Subcutaneous abdominal adipose tissue (tissue), 5 donors: ENCODE results near the gene PPP6R2.

Experiments
- H3K27ac ChIP-seq: one replicate; pipeline ENCODE4 v1.7.0; 2013; ENCODE audit warnings: low read depth, mild to moderate bottlenecking, inconsistent platforms, low read length, moderate library complexity
- H3K27me3 ChIP-seq, 5 donors: one replicate each; pipeline ENCODE4 v1.7.0; 2013; ENCODE audit warnings: low read length in 5 of 5, inconsistent platforms in 1 of 5; ENCODE audit not compliant: control insufficient read depth in 5 of 5, insufficient read depth in 4 of 5
- H3K36me3 ChIP-seq, 5 donors: one replicate each; pipeline ENCODE4 v1.7.0; 2013; ENCODE audit warnings: low read length in 5 of 5; ENCODE audit not compliant: control insufficient read depth in 5 of 5, insufficient read depth in 5 of 5
- H3K4me1 ChIP-seq, 5 donors: one replicate each; pipeline ENCODE4 v1.7.0; 2013; ENCODE audit warnings: low read length in 5 of 5, mild to moderate bottlenecking in 3 of 5, moderate library complexity in 1 of 5; ENCODE audit not compliant: control insufficient read depth in 5 of 5, insufficient read depth in 5 of 5
- H3K4me3 ChIP-seq, 5 donors: one replicate each; pipeline ENCODE4 v1.7.0; 2013; ENCODE audit warnings: low read length in 5 of 5, low read depth in 1 of 5
- H3K9ac ChIP-seq, 5 donors: one replicate each; pipeline ENCODE4 v1.7.0; 2013; ENCODE audit warnings: low read length in 5 of 5, mild to moderate bottlenecking in 4 of 5, moderate library complexity in 3 of 5
- H3K9me3 ChIP-seq, 5 donors: one replicate each; pipeline ENCODE4 v1.7.0; 2013; ENCODE audit warnings: low read length in 5 of 5; ENCODE audit not compliant: control insufficient read depth in 5 of 5
- donor health status: healthy.
- donor health status: healthy.
- donor health status: healthy.
- donor health status: healthy.
- donor health status: healthy.

Gene PPP6R2

GRCh38 chr22:50473855-50474671 is 130.9 kb downstream of the PPP6R2 start:
- H3K27me3 ChIP-seq: no peaks in the 10 kb centered on the region
- H3K9me3 ChIP-seq: no peaks in the 10 kb centered on the region
- peak overlapping the region; percentile 49 to 79 (median 76) for H3K4me3 ChIP-seq
- no peak overlapping the region for H3K27ac ChIP-seq
- H3K36me3 ChIP-seq: no peaks in the 10 kb centered on the region
- H3K4me1 ChIP-seq: peaks cover 12 to 59% (median 49%) of the 10 kb centered on the region in 5 donors
- H3K9ac ChIP-seq: peak overlapping the region; percentile 66 to 87 (median 79)

GRCh38 chr22:50474710-50475651 is 131.9 kb downstream of the PPP6R2 start, which contains the start of gene SBF1:
Gene SBF1, minus strand, starts transcription at chr22:50475035. Its CDS starts 195 bp downstream, at chr22:50474840.
- Histone ChIP-seq H3K4me3 (peak within 1 kb of the TSS; percentile 49 to 79 (median 76)), H3K9ac (peak within 1 kb of the TSS; percentile 71 to 87 (median 79)), H3K36me3 (no peaks in the 10 kb centered on the region), H3K4me1 (peaks cover 12 to 50% (median 47%) of the 10 kb centered on the region in 5 donors), H3K27ac (no peak within 1 kb of the TSS), H3K9me3 (no peaks in the 10 kb centered on the region), H3K27me3 (peaks cover 0 to 4% (median 1%) of the 10 kb centered on the region in 5 donors)

- Histone ChIP-seq H3K27me3 (peaks cover 5 to 10% (median 6%) of the 10 kb centered on the region in 5 donors), H3K36me3 (no peaks in the 10 kb centered on the region), H3K27ac (no peak overlapping the region), H3K4me1 (peaks cover 10 to 43% (median 40%) of the 10 kb centered on the region in 5 donors), H3K9ac (peak overlapping the region in 4 of 5 donors; percentile 71 to 80 (median 75)), H3K4me3 (peak overlapping the region in 3 of 5 donors; percentile 62 to 70 (median 66)), H3K9me3 (no peaks in the 10 kb centered on the region)
Observed at GRCh38 chr22:50475652-50476002, 132.5 kb downstream of the PPP6R2 start.

- H3K9me3 ChIP-seq: no peaks in the 10 kb centered on the region
- no peak overlapping the region for H3K4me3 ChIP-seq
- no peaks in the 10 kb centered on the region for H3K36me3 ChIP-seq
- no peak overlapping the region for H3K9ac ChIP-seq
- peaks cover 6 to 17% (median 13%) of the 10 kb centered on the region in 5 donors for H3K27me3 ChIP-seq
- H3K4me1 ChIP-seq: peaks cover 9 to 39% (median 32%) of the 10 kb centered on the region in 5 donors
- H3K27ac ChIP-seq: no peak overlapping the region
Observed at GRCh38 chr22:50476868-50477267, 133.7 kb downstream of the PPP6R2 start.

GRCh38 chr22:50477923-50478322 is 134.8 kb downstream of the PPP6R2 start:
- H3K4me1 ChIP-seq: peaks cover 6 to 34% (median 26%) of the 10 kb centered on the region in 5 donors
- no peak overlapping the region for H3K9ac ChIP-seq
- H3K27ac ChIP-seq: no peak overlapping the region
- H3K9me3 ChIP-seq: no peaks in the 10 kb centered on the region
- no peak overlapping the region for H3K4me3 ChIP-seq
- H3K36me3 ChIP-seq: no peaks in the 10 kb centered on the region
- peaks cover 17 to 27% (median 23%) of the 10 kb centered on the region in 5 donors for H3K27me3 ChIP-seq

GRCh38 chr22:50479721-50480120 is 136.6 kb downstream of the PPP6R2 start:
- Histone ChIP-seq H3K4me1 (peaks cover 0 to 20% (median 13%) of the 10 kb centered on the region in 5 donors), H3K27ac (no peak overlapping the region), H3K27me3 (peaks cover 25 to 43% (median 34%) of the 10 kb centered on the region in 5 donors), H3K9ac (no peak overlapping the region), H3K4me3 (no peak overlapping the region), H3K36me3 (no peaks in the 10 kb centered on the region), H3K9me3 (no peaks in the 10 kb centered on the region)

- Histone ChIP-seq H3K4me1 (peaks cover 0 to 14% (median 8%) of the 10 kb centered on the region in 5 donors), H3K27me3 (peaks cover 25 to 51% (median 35%) of the 10 kb centered on the region in 5 donors)
Observed at GRCh38 chr22:50481045-50481439, 137.9 kb downstream of the PPP6R2 start.

GRCh38 chr22:50481440-50482106 is 138.4 kb downstream of the PPP6R2 start, which contains the start of gene ADM2:
Gene ADM2, plus strand, starts transcription at chr22:50481543. Its CDS starts 305 bp downstream, at chr22:50481848.
- no peak within 1 kb of the TSS for H3K27ac ChIP-seq
- H3K9ac ChIP-seq: no peak within 1 kb of the TSS
- peaks cover 0 to 14% (median 8%) of the 10 kb centered on the region in 5 donors for H3K4me1 ChIP-seq
- no peaks in the 10 kb centered on the region for H3K36me3 ChIP-seq
- peak within 1 kb of the TSS in 3 of 5 donors; percentile 40 to 58 (median 42) for H3K4me3 ChIP-seq
- no peaks in the 10 kb centered on the region for H3K9me3 ChIP-seq
- peaks cover 28 to 56% (median 35%) of the 10 kb centered on the region in 5 donors for H3K27me3 ChIP-seq

More at GRCh38 chr22:50481045-50481439, 137.9 kb downstream of the PPP6R2 start:
- Histone ChIP-seq H3K36me3 (no peaks in the 10 kb centered on the region), H3K9ac (no peak overlapping the region), H3K27ac (no peak overlapping the region), H3K9me3 (no peaks in the 10 kb centered on the region), H3K4me3 (peak overlapping the region in 3 of 5 donors; percentile 40 to 58 (median 42))
